Coronary artery (tissue), 2 donors: ENCODE data around the gene ADAMTS12.

Source experiments
- DNase-seq: peaks from one replicate; pipeline ENCODE4 v3.0.0-alpha.2; 2017; ENCODE audit warnings: low spot score
- H3K27ac ChIP-seq, 2 donors: fragments of 200-600 bp; sonication (generic); one replicate each; pipeline ENCODE4 v1.5.1; 2016 to 2019
- H3K4me3 ChIP-seq: fragments of 200-600 bp; sonication (generic); 2 replicates; pipeline ENCODE4 v1.5.1; 2016; ENCODE audit warnings: mild to moderate bottlenecking, moderate library complexity
- CTCF ChIP-seq: fragments of 200-600 bp; sonication (generic); IDR thresholded peaks from one replicate; pipeline ENCODE4 v1.5.1; 2019; ENCODE audit warnings: antibody characterized with exemption

ADAMTS12 gene

GRCh38 chr5:33621514-33621913, 270.3 kb downstream of the ADAMTS12 start:
- Histone ChIP-seq H3K4me3 (no peak overlapping the region), H3K27ac (no peak overlapping the region)
- no peak for TF ChIP-seq CTCF
- DNase-seq, result no peak

- TF ChIP-seq CTCF, result no peak
- Histone ChIP-seq H3K4me3 (no peak overlapping the region), H3K27ac (no peak overlapping the region)
- DNase-seq, result no peak
Measured at GRCh38 chr5:33614039-33614438, 277.8 kb downstream of the ADAMTS12 start.

- Histone ChIP-seq H3K4me3 (no peak overlapping the region), H3K27ac (no peak overlapping the region)
- TF ChIP-seq CTCF, result no peak
- DNase-seq, result no peak
Measured at GRCh38 chr5:33612386-33612785, 279.4 kb downstream of the ADAMTS12 start.

- DNase-seq, result no peak
- H3K27ac ChIP-seq, result no peak overlapping the region
- H3K4me3 ChIP-seq, result no peak overlapping the region
- no peak for TF ChIP-seq CTCF
Measured at GRCh38 chr5:33611877-33612276, 279.9 kb downstream of the ADAMTS12 start.

GRCh38 chr5:33608344-33609041, 283.3 kb downstream of the ADAMTS12 start:
- no peak for TF ChIP-seq CTCF
- DNase-seq, result no peak
- Histone ChIP-seq H3K4me3 (no peak overlapping the region), H3K27ac (no peak overlapping the region)

- Histone ChIP-seq H3K27ac (no peak overlapping the region), H3K4me3 (no peak overlapping the region)
- DNase-seq, result no peak
- no peak for TF ChIP-seq CTCF
Measured at GRCh38 chr5:33604503-33604902, 287.3 kb downstream of the ADAMTS12 start.

GRCh38 chr5:33601881-33602280, 289.9 kb downstream of the ADAMTS12 start:
- Histone ChIP-seq H3K4me3 (no peak overlapping the region), H3K27ac (no peak overlapping the region)
- no peak for TF ChIP-seq CTCF
- no peak for DNase-seq
